Suprapubic skin (tissue), 4 donors: Measurements from ENCODE around the gene SYNDIG1. TPM values are rescaled to one million over a fixed set of nuclear protein-coding genes. Genes with fewer than 3 reads are reported as not detected.

Experiments used
- DNase-seq, 2 donors: peaks; one replicate each; pipeline ENCODE4 v3.0.0-alpha.2; 2019; ENCODE audit warnings: low spot score in 2 of 2
- H3K27ac ChIP-seq: fragments of 200-600 bp; sonication (generic); one replicate; pipeline ENCODE4 v1.5.1; 2019
- H3K27me3 ChIP-seq: fragments of 200-600 bp; sonication (generic); one replicate; pipeline ENCODE4 v1.5.1; 2019
- H3K36me3 ChIP-seq: fragments of 200-600 bp; sonication (generic); one replicate; pipeline ENCODE4 v1.5.1; 2019
- H3K4me1 ChIP-seq: fragments of 200-600 bp; sonication (generic); one replicate; pipeline ENCODE4 v1.5.1; 2019
- H3K4me3 ChIP-seq: fragments of 200-600 bp; sonication (generic); one replicate; pipeline ENCODE4 v1.5.1; 2019; ENCODE audit warnings: mild to moderate bottlenecking
- H3K9me3 ChIP-seq: fragments of 200-600 bp; sonication (generic); one replicate; pipeline ENCODE4 v1.5.1; 2019
- CTCF ChIP-seq, 2 donors: fragments of 200-600 bp in 1 of 2; fragments of 450-650 bp in 1 of 2; sonication (generic) in 1 of 2; IDR thresholded peaks; one replicate each; pipeline ENCODE4 v1.5.1; 2016 to 2019; ENCODE audit warnings: antibody characterized with exemption in 2 of 2, mild to moderate bottlenecking in 1 of 2, moderate library complexity in 1 of 2
- EP300 ChIP-seq: sonication (generic); formaldehyde crosslinking; IDR thresholded peaks from one replicate; pipeline ENCODE4 v1.6.1; 2017; ENCODE audit warnings: antibody characterized with exemption
- POLR2A ChIP-seq, 2 donors: fragments of 450-650 bp; IDR thresholded peaks; one replicate each; pipeline ENCODE4 v1.6.1; 2017; ENCODE audit warnings: antibody characterized with exemption in 2 of 2, mild to moderate bottlenecking in 2 of 2, moderate library complexity in 2 of 2
- POLR2AphosphoS5 ChIP-seq, 3 donors: sonication (generic); formaldehyde crosslinking; IDR thresholded peaks; one replicate each; pipeline ENCODE4 v1.6.1; 2017; ENCODE audit warnings: antibody characterized with exemption in 3 of 3
- WGBS: methylation state at CpG from one replicate; pipeline ENCODE4 v1.1.5; 2018; 5-methylcytosine and 5-hydroxymethylcytosine counted together
- total RNA-seq, 4 donors: library from RNA; depleted of rRNA; stranded (reverse); fragments of >200 nt; gene quantifications; one replicate each; pipeline ENCODE4 v1.1.0, GENCODE V29; 2016

The SYNDIG1 gene
- total RNA-seq, 4 donors from 2014 or later = not detected

GRCh38 chr20:24636626-24637025 is 167.2 kb downstream of the SYNDIG1 start:
- peak in 1 of 2 donors; percentile 16 for DNase-seq
- no peak overlapping the region for H3K27ac ChIP-seq
- H3K27me3 ChIP-seq = no peaks in the 10 kb centered on the region
- 69% methylated on average over 2 of the region's 2 CpGs for WGBS
- no peak overlapping the region for H3K4me3 ChIP-seq
- TF ChIP-seq POLR2AphosphoS5 (IDR thresholded peaks at IDR 0.05) (no peak), CTCF (IDR thresholded peaks at IDR 0.05) (no peak), EP300 (no peak), POLR2A (IDR thresholded peaks at IDR 0.05) (no peak)
- no peaks in the 10 kb centered on the region for H3K4me1 ChIP-seq
- H3K36me3 ChIP-seq = no peaks in the 10 kb centered on the region
- no peaks in the 10 kb centered on the region for H3K9me3 ChIP-seq

- H3K4me1 ChIP-seq = no peaks in the 10 kb centered on the region
- no peak for TF ChIP-seq POLR2AphosphoS5 (IDR thresholded peaks at IDR 0.05)
- H3K9me3 ChIP-seq = no peaks in the 10 kb centered on the region
- WGBS = 77% methylated on average over 4 of the region's 4 CpGs
- H3K27me3 ChIP-seq = no peaks in the 10 kb centered on the region
- DNase-seq = peak in 1 of 2 donors; percentile 24
- no peaks in the 10 kb centered on the region for H3K36me3 ChIP-seq
- no peak overlapping the region for H3K27ac ChIP-seq
- no peak overlapping the region for H3K4me3 ChIP-seq
These were observed 167.7 kb downstream of the SYNDIG1 start for GRCh38 chr20:24637087-24637486.

- TF ChIP-seq POLR2A (IDR thresholded peaks at IDR 0.05) (no peak), POLR2AphosphoS5 (IDR thresholded peaks at IDR 0.05) (no peak), EP300 (no peak), CTCF (IDR thresholded peaks at IDR 0.05) (no peak)
- WGBS = 84% methylated on average over 6 of the region's 6 CpGs
These were observed 168.5 kb downstream of the SYNDIG1 start for GRCh38 chr20:24637941-24638340.

GRCh38 chr20:24638591-24639548 is 169.4 kb downstream of the SYNDIG1 start:
- no peaks in the 10 kb centered on the region for H3K27me3 ChIP-seq
- no peaks in the 10 kb centered on the region for H3K36me3 ChIP-seq
- no peak overlapping the region for H3K4me3 ChIP-seq
- H3K9me3 ChIP-seq = no peaks in the 10 kb centered on the region
- H3K4me1 ChIP-seq = no peaks in the 10 kb centered on the region
- DNase-seq = peak in 1 of 2 donors; percentile 67
- TF ChIP-seq CTCF (IDR thresholded peaks at IDR 0.05) (no peak), POLR2A (IDR thresholded peaks at IDR 0.05) (no peak), EP300 (no peak), POLR2AphosphoS5 (IDR thresholded peaks at IDR 0.05) (no peak)
- WGBS = 74% methylated on average over 11 of the region's 12 CpGs
- H3K27ac ChIP-seq = no peak overlapping the region

More at GRCh38 chr20:24637941-24638340, 168.5 kb downstream of the SYNDIG1 start:
- Histone ChIP-seq H3K9me3 (no peaks in the 10 kb centered on the region), H3K27me3 (no peaks in the 10 kb centered on the region), H3K27ac (no peak overlapping the region), H3K4me1 (no peaks in the 10 kb centered on the region), H3K36me3 (no peaks in the 10 kb centered on the region), H3K4me3 (no peak overlapping the region)
- no peak for DNase-seq

DNA sequence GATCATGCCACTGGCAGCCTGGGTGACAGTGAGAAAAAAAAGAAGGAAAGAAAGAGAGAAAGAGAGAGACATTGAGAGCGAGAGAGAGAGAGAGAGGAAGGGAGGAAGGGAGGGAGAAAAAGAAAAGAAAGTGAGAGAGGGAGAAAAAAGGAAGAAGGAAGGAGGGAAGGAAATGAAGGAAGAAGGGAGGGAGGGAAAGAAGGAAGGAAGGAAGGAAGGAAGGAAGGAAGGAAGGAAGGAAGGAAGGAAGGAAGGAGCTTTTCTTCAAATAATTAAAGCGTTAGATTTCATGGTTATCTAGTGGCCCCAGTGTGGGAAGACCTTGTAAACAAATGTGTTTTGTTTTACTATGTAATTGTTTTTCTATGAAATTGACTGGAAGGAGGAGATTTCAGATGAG is 170.8 kb downstream of the SYNDIG1 start:
- Histone ChIP-seq H3K4me3 (no peak overlapping the region), H3K9me3 (no peaks in the 10 kb centered on the region), H3K27ac (no peak overlapping the region), H3K36me3 (no peaks in the 10 kb centered on the region), H3K27me3 (no peaks in the 10 kb centered on the region), H3K4me1 (no peaks in the 10 kb centered on the region)
- no peak for DNase-seq
- WGBS = 84% methylated on average over 2 of the region's 2 CpGs
- no peak for TF ChIP-seq POLR2AphosphoS5 (IDR thresholded peaks at IDR 0.05)
- TF ChIP-seq CTCF (IDR thresholded peaks at IDR 0.05) = no peak
- no peak for TF ChIP-seq EP300
- no peak for TF ChIP-seq POLR2A (IDR thresholded peaks at IDR 0.05)
